Islet of Langerhans (tissue), 1 donor: ENCODE data around the gene MOB3A.

Experiments used
- FAIRE-seq: peaks from one replicate; lab custom pipeline; 2011; peaks lifted over from hg19 to GRCh38; lab: Jason Lieb, UNC

Gene MOB3A

GRCh38 chr19:2081873-2082810 lies 14.0 kb downstream of the MOB3A start:
- FAIRE-seq, result no peak

GRCh38 chr19:2080336-2080988 lies 15.7 kb downstream of the MOB3A start:
- no peak for FAIRE-seq

GRCh38 chr19:2079865-2080301 lies 16.2 kb downstream of the MOB3A start:
- no peak for FAIRE-seq

- no peak for FAIRE-seq
Observed at GRCh38 chr19:2079076-2079864, 16.9 kb downstream of the MOB3A start.

- FAIRE-seq, result no peak
Observed at GRCh38 chr19:2077833-2078619, 18.1 kb downstream of the MOB3A start.

- no peak for FAIRE-seq
Observed at GRCh38 chr19:2077398-2077797, 18.7 kb downstream of the MOB3A start.

GRCh38 chr19:2076526-2076944 lies 19.6 kb downstream of the MOB3A start:
- FAIRE-seq, result no peak

- no peak for FAIRE-seq
Observed at GRCh38 chr19:2072757-2073551, 23.2 kb downstream of the MOB3A start.

- no peak for FAIRE-seq
Observed at GRCh38 chr19:2070986-2071673, 25.0 kb downstream of the MOB3A start.

- FAIRE-seq, result no peak
Observed at GRCh38 chr19:2070436-2070827, 25.7 kb downstream of the MOB3A start.

GRCh38 chr19:2064788-2065524 lies 31.2 kb downstream of the MOB3A start:
- no peak for FAIRE-seq

GRCh38 chr19:2064395-2064787 lies 31.7 kb downstream of the MOB3A start:
- no peak for FAIRE-seq

GRCh38 chr19:2063824-2064223 lies 32.3 kb downstream of the MOB3A start:
- FAIRE-seq, result no peak

- no peak for FAIRE-seq
Observed at GRCh38 chr19:2062770-2063169, 33.4 kb downstream of the MOB3A start.

- FAIRE-seq, result no peak
Observed at GRCh38 chr19:2062389-2062729, 33.8 kb downstream of the MOB3A start.

- FAIRE-seq, result peak; percentile 36
Observed at GRCh38 chr19:2061495-2062388, 34.4 kb downstream of the MOB3A start.

GRCh38 chr19:2060884-2061494 lies 35.1 kb downstream of the MOB3A start:
- FAIRE-seq, result no peak
